NOMO-1 (cell line): Measurements from ENCODE around the gene FAM237B.

Source experiments
- DNase-seq, 2 experiments: peaks; one replicate each; lab custom pipeline; 2025; ENCODE audit not compliant: unreplicated experiment in 2 of 2; lab: John Stamatoyannopoulos, UW

The FAM237B gene

GRCh38 chr7:90298145-90299038, 22.7 kb downstream of the FAM237B start:
- DNase-seq, result peak; percentile 69 to 90

GRCh38 chr7:90290244-90291113, 30.6 kb downstream of the FAM237B start:
- DNase-seq, result peak; percentile 83 to 93

DNA sequence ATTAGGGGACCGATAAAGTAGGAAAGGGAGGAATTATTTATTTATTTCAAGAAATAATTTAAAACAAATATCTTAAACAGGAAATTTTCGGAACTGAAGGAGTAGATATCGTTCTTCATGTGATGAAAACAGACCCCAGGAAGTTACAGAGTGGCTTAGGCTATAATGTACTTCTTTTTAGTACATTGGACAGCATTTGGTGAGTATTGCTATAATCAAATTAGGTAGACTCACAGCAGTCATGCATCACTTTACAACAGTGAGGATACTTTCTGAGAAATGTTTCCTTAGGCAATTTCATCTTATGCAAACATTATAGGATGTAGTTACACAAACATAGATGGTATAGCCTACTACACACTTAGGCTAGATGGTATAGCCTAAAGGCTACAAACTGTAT, 33.0 kb downstream of the FAM237B start:
- DNase-seq, result no peak

DNA sequence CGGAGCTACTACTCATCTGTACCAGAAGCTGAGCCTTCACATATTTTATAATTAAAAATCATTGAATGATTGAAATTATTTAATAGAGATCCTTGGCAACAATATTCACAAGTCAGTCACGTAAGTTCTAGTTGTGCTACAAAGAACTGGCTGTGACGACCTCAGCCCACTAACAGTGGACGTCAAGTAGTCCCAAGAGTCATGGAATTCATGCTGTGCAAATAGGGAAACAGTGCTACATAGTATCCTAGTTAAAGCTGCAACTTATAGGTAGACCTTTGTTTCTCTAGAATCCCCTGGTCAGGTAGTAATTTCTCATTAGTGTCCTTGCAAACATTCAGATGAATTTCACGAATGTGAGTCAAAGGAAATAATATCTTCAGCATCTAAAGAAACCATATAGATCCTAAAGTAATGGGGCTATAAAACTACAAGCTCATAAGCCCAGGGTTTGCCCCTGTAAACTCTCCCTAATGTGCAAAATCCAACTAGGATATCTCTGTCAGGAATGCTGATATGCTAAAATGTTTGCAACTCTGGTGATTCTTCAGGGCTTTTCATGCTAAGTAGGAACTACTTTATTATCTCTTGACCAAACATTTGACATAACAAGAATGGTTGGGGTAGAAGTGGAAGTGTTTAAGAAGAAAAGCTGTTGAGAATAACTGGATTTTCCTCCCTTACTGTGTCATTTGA, 44.9 kb downstream of the FAM237B start:
- no peak for DNase-seq

DNA sequence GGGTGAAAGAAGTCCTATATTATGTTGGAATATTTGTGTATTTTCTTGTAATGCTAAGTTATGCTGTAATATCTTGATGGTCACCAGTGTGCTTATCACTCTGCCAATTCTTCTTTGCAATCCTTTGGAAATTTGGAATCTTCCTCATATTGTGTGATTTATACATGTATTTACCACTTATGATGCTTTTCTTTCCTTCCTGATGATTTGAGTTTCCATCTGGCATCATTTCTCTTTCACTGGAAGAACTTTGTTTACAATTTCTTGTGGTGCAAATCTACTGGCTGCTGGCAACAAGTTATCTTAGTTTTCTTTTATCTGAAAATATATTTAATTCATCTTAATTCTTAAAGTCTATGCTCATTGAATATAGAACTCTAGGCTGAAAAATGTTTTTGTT, 46.9 kb downstream of the FAM237B start:
- no peak for DNase-seq

DNA sequence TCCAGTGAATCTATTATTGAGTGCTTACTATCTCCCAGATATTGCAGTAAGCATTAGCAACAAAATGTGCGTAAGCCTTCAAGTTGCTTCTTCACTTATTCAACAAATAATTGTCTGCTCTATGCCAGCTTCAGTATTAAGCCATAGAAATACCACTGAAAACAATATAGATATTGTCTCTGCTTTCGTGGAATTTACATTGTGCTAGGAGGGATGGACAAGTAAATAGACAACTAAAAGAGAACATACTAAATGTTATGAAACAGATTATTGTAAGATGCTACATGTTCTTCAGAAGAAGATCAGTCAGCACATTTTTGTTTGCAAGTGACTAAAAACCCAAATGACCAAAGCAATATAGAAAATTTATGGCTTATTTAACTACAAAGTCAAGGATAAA, 48.9 kb downstream of the FAM237B start:
- DNase-seq, result no peak

DNA sequence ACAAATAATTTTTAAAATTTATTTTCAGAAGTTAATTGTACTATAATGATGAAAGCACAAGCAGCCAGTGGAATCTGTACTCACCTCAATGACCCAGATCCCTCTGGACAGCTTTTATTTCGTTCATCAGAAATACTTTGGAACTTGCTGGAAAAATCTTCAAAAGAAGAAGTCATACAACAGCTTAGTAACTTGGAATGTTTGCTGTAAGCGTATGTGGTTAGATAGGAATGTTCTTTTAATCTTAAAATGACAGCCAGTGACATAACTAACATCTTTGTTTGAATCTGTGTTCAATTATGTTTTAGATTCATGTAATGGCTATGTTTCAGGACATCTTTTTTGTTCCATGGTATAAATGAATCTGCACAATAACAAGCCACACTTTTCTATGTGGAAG, 49.4 kb downstream of the FAM237B start:
- DNase-seq, result no peak

DNA sequence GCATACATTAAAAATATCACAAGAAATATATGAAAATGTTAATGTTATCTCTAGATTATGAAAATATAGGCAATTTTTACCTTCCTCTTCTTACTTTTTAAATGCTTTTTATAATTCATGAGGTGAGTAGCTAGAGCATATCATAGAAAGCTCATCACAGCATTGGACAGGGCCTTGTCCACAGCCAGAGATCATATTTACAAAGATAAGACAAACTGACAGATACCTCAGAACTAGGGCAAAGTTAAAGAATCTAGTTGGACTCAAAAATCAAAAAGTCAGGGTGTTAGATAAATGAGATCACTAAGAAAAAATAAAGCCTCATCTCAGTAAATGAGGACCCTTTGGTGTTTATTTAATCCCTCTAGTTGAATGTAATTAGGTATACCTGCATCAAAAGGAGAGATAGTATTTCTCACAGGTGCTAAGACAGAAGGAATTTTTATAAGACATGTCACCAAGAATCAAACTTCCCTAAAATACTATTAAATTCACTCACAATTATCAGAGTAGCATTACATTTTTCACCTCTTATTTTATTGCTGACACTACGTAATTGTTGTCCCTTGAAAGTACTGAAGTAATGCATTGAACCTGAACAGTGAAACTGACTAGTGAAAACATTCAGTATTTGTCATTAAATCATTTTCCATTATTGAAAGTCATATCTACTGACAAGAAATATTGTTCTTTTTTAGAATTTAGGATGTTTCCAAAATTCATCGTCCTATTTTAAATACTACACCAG, 50.5 kb downstream of the FAM237B start:
- DNase-seq, result no peak

- no peak for DNase-seq
These were observed 51.9 kb downstream of the FAM237B start for GRCh38 chr7:90269163-90269562.

DNA sequence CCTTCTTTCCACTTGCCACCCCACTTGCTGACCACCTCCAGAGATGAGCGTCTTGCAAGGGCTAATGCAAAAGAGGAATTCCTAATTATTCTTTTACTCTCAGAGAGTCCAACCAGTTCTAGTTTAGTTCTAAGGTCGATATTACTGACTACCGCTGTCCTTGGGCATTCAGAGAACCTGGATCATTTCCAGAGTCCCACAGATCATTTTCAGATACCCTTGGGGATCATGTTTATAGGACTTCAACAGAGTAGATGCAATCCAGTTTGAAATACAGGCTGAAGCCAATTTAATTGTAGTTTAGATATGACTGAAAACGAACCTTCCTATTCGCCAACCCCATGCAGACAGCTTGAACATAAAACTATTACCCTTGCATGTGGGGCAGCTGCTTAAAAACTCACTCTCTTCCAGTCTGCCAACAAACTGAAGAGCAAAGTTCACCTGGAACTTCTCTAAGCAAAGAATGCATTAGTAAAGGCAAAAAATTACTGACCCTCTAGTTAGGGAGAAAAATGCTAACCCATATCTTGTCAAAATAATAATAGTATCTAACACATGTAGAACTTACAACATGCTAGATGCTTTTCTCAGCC, 53.7 kb downstream of the FAM237B start:
- DNase-seq, result no peak

- DNase-seq, result peak in 1 of 2 experiments; percentile 44
These were observed 54.3 kb downstream of the FAM237B start for GRCh38 chr7:90266808-90267207.
